Osteocyte (in vitro differentiated cells): ENCODE results near the gene PRODH2. TPM values are rescaled to one million over a fixed set of nuclear protein-coding genes. Genes with fewer than 3 reads are reported as not detected.

ENCODE experiments used
- DNase-seq: peaks from one replicate; pipeline ENCODE4 v3.0.0; 2021; ENCODE audit warnings: mixed read lengths; ENCODE audit not compliant: unreplicated experiment; ENCODE audit errors: extremely low spot score
- H3K27ac Mint-ChIP-seq: one replicate; pipeline ENCODE4 v1.8.0; 2021; ENCODE audit warnings: mild to moderate bottlenecking, mixed read lengths; ENCODE audit not compliant: unreplicated experiment
- H3K27me3 Mint-ChIP-seq: one replicate; pipeline ENCODE4 v1.8.0; 2021; ENCODE audit warnings: mixed read lengths; ENCODE audit not compliant: unreplicated experiment
- H3K36me3 Mint-ChIP-seq: one replicate; pipeline ENCODE4 v1.8.0; 2021; ENCODE audit warnings: mixed read lengths; ENCODE audit not compliant: unreplicated experiment
- H3K4me1 Mint-ChIP-seq: one replicate; pipeline ENCODE4 v1.8.0; 2021; ENCODE audit warnings: mixed read lengths; ENCODE audit not compliant: unreplicated experiment
- H3K4me3 Mint-ChIP-seq: one replicate; pipeline ENCODE4 v1.8.0; 2021; ENCODE audit warnings: mild to moderate bottlenecking, moderate library complexity, mixed read lengths; ENCODE audit not compliant: unreplicated experiment
- H3K9me3 Mint-ChIP-seq: one replicate; pipeline ENCODE4 v1.8.0; 2021; ENCODE audit warnings: mixed read lengths; ENCODE audit not compliant: unreplicated experiment
- total RNA-seq: library from RNA; stranded (reverse); gene quantifications from 2 replicates; pipeline ENCODE4 v1.2.1, GENCODE V29; 2021
- TF ChIP-seq, protein P1 (sequence below): fragments of 200-600 bp; sonication (generic); IDR thresholded peaks from 2 replicates; pipeline ENCODE4 v1.5.0; 2021; ENCODE audit warnings: antibody characterized with exemption, mild to moderate bottlenecking, moderate library complexity

PRODH2 gene
- total RNA-seq, 1 donor from 2014 or later = not detected

DNA sequence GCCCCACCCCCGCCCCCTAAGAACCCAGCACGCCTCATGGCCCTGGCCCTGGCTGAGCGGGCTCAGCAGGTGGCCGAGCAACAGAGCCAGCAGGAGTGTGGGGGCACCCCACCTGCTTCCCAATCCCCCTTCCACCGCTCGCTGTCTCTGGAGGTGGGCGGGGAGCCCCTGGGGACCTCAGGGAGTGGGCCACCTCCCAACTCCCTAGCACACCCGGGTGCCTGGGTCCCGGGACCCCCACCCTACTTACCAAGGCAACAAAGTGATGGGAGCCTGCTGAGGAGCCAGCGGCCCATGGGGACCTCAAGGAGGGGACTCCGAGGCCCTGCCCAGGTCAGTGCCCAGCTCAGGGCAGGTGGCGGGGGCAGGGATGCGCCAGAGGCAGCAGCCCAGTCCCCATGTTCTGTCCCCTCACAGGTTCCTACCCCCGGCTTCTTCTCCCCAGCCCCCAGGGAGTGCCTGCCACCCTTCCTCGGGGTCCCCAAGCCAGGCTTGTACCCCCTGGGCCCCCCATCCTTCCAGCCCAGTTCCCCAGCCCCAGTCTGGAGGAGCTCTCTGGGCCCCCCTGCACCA is 25.3 kb downstream of the PRODH2 start:
- DNase-seq = no peak
- Mint-ChIP-seq H3K4me1 (no peaks in the 10 kb centered on the region), H3K9me3 (no peaks in the 10 kb centered on the region), H3K36me3 (peaks cover 4% of the 10 kb centered on the region), H3K4me3 (no peak overlapping the region), H3K27me3 (no peaks in the 10 kb centered on the region), H3K27ac (no peak overlapping the region)
- TF ChIP-seq, protein P1, sequence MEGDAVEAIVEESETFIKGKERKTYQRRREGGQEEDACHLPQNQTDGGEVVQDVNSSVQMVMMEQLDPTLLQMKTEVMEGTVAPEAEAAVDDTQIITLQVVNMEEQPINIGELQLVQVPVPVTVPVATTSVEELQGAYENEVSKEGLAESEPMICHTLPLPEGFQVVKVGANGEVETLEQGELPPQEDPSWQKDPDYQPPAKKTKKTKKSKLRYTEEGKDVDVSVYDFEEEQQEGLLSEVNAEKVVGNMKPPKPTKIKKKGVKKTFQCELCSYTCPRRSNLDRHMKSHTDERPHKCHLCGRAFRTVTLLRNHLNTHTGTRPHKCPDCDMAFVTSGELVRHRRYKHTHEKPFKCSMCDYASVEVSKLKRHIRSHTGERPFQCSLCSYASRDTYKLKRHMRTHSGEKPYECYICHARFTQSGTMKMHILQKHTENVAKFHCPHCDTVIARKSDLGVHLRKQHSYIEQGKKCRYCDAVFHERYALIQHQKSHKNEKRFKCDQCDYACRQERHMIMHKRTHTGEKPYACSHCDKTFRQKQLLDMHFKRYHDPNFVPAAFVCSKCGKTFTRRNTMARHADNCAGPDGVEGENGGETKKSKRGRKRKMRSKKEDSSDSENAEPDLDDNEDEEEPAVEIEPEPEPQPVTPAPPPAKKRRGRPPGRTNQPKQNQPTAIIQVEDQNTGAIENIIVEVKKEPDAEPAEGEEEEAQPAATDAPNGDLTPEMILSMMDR = no peak

DNA sequence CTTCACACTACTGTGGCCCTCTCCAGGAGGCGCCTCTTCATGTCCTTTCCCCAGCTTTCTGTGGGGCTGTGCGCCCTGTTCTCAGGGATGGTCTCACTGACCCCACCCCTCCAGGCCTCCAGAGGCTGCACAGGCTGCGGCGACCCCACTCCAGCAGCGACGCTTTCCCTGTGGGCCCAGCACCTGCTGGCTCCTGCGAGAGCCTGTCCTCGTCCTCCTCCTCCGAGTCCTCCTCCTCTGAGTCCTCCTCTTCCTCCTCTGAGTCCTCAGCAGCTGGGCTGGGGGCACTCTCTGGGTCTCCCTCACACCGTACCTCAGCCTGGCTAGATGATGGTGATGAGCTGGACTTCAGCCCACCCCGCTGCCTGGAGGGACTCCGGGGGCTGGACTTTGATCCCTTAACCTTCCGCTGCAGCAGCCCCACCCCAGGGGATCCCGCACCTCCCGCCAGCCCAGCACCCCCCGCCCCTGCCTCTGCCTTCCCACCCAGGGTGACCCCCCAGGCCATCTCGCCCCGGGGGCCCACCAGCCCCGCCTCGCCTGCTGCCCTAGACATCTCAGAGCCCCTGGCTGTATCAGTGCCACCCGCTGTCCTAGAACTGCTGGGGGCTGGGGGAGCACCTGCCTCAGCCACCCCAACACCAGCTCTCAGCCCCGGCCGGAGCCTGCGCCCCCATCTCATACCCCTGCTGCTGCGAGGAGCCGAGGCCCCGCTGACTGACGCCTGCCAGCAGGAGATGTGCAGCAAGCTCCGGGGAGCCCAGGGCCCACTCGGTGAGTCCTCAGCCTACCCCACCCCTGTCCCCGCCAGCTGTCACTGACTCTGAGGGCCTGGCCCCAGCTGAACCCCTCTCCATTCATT is 26.1 kb downstream of the PRODH2 start:
- DNase-seq = no peak
- H3K27ac Mint-ChIP-seq = no peak overlapping the region
- H3K9me3 Mint-ChIP-seq = no peaks in the 10 kb centered on the region
- H3K4me3 Mint-ChIP-seq = no peak overlapping the region
- TF ChIP-seq, protein P1 = no peak
- H3K27me3 Mint-ChIP-seq = no peaks in the 10 kb centered on the region
- H3K4me1 Mint-ChIP-seq = no peaks in the 10 kb centered on the region
- H3K36me3 Mint-ChIP-seq = peaks cover 6% of the 10 kb centered on the region

DNA sequence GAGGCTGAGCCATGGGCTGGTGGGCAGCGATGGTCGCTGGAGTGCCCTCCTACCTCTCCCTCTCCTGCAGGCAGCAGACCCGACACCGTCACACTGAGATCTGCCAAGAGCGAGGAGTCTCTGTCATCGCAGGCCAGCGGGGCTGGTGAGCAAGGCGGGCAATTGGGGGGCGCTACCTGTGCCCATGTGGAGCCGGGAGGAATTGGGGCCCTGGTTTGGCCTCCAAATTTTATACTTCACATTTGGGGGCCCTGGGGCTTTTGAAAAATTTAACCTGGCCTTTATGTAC is 27.4 kb downstream of the PRODH2 start:
- no peaks in the 10 kb centered on the region for H3K4me1 Mint-ChIP-seq
- TF ChIP-seq, protein P1 = no peak
- H3K36me3 Mint-ChIP-seq = peaks cover 10% of the 10 kb centered on the region
- no peaks in the 10 kb centered on the region for H3K27me3 Mint-ChIP-seq
- H3K4me3 Mint-ChIP-seq = no peak overlapping the region
- no peak overlapping the region for H3K27ac Mint-ChIP-seq
- no peak for DNase-seq
- no peaks in the 10 kb centered on the region for H3K9me3 Mint-ChIP-seq

DNA sequence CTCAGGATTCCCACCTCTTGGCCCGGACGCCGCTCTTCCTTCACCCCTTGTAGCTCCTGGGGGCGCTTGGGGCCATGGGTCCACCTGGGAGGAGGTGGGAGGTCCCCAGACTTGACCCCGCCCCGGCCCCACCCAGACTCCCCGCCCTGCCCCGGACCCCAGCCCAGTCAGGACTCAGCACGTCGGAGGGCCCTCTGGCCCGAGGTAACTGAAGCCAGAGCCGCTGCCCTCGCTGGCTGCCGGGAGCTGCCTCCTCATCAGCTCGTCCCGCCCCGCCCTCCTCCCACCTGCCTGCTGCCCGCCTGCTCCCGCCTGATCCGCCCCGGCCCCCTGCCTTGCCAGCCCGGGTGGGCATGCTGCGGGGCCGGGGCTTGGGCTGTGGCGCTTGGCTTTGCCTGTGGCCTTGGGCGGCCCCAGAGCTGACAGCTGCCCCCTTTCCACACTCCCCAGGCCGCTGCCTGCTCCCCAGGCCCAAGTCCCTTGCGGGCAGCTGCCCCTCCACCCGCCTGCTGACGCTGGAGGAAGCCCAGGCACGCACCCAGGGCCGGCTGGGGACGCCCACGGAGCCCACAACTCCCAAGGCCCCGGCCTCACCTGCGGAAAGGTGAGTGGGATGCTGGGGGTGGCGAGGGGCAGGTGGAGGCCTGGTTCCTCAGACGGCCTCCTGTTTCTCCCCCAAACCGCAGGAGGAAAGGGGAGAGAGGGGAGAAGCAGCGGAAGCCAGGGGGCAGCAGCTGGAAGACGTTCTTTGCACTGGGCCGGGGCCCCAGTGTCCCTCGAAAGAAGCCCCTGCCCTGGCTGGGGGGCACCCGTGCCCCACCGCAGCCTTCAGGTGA is 27.9 kb downstream of the PRODH2 start:
- Mint-ChIP-seq H3K4me1 (no peaks in the 10 kb centered on the region), H3K27me3 (no peaks in the 10 kb centered on the region), H3K9me3 (no peaks in the 10 kb centered on the region), H3K27ac (no peak overlapping the region), H3K36me3 (peaks cover 11% of the 10 kb centered on the region), H3K4me3 (no peak overlapping the region)
- DNase-seq = no peak
- TF ChIP-seq, protein P1 = no peak
